CD4-positive, alpha-beta T cell treated with Interleukin-4 for 1 hour (primary cell): ENCODE measurements around the gene CRYBB2.
"Not testable (repeated sequence)": the region's sequence is repeated elsewhere in the genome, so short reads cannot be mapped to it uniquely, and the experiment has no call there.

Experiments used
- DNase-seq, 2 donors: peaks; one replicate each; pipeline ENCODE4 v3.0.0-alpha.2; 2020 to 2022

Gene CRYBB2, protein sequence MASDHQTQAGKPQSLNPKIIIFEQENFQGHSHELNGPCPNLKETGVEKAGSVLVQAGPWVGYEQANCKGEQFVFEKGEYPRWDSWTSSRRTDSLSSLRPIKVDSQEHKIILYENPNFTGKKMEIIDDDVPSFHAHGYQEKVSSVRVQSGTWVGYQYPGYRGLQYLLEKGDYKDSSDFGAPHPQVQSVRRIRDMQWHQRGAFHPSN

DNA sequence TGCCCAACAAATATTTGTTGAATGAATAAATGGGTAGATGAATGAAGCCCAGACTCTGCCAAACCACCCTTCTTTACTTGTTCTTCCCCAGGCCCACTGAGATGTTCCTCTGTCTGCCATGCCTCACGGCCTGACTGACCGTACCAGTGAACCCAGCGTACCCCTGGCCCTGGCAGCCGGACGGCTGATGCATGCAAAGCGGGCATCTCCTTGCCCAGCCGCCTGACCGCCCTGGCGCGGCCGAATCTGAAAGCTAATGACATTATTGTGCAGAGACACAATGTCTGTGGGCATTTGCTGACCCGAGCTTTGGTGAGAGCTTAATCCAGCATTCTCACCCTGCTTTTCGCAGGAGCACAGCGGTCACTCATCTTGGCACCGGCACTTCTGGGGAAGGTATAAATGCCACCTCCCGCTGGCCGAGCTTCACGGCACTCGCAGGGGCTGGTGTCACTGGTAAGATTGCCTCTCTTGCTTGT lies at the start of gene CRYBB2:
Gene CRYBB2 (plus strand): TSS at position 429 of the 479 bp plus-strand sequence. CDS start 1,791 bp downstream, outside the sequence.
- DNase-seq = no peak

DNA sequence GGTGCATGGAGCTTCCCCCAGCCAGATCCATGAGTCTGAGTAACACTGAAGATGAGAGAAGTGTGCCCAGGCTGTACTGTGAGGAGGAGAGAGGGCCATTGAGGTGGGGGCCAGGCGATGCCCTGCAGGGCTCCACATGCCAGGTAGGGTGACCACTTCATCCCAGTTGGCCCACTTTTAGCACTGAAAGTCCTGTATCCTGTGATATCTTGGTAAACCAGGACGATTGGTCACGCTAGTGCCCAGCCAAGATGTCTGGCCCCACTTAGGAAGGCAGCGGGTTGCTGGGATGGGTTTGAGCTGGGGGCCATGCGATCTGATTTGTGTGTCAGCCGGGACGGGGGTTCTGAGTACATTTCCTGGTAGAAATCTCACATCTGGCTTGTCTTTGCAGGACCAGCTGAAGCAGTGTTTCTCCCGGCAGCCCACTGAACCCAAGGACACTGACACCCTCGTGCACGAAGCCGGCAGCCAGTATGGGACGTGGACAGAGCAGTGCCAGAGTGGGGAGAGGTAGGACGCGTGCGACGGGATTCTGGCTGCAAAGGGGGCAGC lies 48.9 kb upstream of the CRYBB2 start:
- no peak for DNase-seq

DNA sequence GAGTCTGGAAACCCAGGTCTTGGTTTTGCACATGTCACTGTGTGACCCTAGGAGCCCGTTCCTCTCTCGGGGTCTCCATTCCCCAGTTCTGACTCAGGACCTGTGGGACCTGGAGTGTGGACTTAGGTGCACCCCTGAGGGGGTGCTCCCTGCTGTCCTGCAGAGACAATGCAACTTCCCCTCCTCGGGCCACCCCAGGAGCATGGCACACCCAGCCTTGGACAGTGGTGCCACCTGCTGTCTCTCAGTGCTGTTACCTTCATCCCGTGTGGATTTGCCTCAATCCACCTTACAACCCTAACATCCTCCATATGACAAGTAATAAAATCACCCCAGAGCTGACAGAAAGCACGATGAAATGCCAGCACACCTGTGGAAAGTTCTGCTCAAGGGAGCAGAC lies 47.3 kb upstream of the CRYBB2 start:
- DNase-seq = peak; percentile 19

DNA sequence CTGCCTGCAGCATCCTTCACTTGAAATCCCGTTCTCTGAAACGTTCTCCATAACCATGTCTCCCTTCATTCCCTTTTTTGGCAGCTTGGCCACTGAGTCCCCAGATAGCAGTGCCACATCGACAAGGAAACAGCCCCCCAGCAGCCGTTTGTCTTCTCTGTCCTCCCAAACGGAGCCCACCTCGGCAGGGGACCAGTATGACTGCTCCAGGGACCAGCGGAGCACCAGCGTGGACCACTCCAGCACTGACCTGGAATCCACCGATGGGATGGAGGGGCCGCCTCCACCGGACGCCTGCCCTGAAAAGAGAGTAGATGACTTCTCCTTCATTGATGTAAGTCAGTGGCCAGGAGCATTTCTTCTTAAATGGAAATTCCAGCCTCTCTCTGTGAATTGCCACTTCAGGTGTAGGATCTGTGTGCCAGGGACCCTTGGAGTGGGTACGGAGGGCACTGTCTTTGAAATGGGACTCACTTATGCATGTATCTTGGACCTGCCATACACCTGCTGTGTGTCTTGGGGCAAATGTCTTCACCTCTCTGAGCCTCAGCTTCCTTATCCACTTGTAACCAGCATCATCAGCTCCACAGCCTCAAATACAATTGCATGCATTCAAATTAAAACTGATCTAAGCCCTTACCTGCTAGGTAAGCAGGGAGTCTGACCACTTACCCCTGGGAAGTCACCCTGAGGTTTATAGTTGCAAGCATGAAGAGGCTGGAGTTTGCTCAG lies 45.1 kb upstream of the CRYBB2 start:
- no peak for DNase-seq

DNA sequence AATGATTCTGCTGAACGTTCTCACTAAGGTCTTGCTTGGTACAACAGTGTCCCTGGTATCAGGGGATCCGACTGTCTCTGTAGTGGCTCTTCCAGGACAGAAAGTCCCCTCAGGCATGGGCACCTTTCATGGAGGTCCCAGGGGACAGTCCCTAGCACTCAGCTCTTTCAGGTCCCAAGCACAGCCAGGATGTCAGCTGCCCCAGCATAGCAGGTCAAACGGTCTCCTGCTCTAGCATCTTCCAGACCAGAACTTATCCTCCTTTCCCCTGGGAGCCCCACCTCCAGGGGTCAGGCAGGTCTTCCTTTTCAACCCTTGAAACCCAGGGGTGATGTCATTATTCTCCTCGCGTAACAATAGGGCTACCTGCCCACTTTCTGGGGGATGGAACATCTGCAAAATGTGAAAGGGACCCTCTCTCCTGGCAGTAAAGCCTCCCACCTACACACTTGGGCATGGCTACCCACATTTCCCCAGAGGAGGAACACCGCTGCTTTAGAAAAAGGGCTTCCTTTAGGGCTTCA lies 44.5 kb upstream of the CRYBB2 start:
- DNase-seq = no peak

DNA sequence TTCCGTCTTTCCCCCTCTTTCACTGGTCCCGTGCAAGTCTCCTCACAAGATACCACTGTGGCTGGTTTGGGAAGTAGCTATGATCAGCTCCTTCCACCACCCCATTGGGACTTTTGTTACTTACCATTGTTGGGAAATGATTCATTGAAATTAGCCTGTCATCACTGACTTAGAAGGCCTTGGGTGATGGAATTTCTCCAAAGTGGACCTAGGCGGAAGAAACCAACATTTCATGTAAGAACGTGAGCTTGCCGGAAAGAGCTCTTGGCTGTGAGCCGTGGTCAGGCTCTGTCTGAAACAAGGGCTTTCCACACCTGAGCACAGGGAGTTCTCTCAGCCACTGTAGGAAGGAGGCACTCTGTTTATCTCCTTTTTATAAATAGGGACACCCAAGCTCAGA lies 43.3 kb upstream of the CRYBB2 start:
- DNase-seq = no peak

DNA sequence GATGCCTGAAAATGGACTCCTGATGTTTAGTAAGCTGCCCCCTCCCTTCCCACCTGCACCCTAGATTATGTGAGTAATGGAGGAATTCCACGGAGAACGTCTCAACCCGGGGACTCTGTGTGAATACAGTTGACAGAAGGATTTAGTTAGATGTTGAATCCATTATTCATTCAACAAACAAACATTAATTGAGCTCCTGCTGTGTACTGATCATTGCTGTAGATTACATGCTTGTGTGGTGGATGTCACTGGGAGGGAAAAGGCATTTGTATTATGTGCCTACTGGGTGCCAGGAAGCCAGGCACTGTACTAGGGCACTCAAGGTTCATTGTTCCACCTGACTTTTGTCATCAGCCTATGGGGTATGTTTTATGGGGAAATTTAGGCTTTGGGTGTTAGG lies 42.6 kb upstream of the CRYBB2 start:
- DNase-seq = no peak

DNA sequence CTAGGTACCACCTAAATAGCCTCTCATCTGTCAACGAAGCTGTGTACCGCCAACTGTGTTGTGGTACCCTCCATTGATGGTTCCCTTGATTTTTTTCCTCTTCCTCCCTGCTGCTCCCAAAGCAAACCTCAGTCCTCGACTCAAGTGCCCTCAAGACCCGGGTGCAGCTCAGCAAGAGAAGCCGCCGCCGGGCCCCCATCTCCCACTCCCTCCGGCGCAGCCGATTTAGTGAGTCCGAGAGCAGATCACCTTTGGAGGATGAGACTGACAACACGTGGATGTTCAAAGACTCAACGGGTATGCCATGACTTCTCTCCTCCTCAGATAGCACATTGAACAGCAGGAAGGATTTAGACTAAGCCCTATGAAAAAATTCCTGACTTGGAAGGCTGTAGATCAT lies 42.2 kb upstream of the CRYBB2 start:
- DNase-seq = no peak

DNA sequence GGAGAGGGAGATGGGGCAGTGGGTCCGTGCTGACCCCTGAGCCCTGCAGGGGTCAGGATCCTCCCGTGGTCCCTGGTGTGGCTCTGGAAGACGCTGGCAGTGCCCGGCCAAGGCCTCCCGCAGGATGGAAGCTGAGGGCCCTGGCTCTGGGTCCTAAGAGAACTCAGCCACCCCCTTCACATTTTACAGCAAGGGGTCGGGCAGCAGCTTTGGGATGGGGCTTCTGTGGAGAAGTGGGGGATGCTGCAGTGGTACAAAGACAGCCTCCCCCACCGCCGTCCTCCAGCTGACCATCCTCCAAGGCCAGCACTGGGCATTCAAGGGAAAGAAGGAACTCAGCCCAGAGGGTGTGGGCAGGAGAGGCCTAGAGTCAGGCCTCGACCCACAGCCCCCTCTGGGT lies 41.5 kb upstream of the CRYBB2 start:
- DNase-seq = no peak

DNA sequence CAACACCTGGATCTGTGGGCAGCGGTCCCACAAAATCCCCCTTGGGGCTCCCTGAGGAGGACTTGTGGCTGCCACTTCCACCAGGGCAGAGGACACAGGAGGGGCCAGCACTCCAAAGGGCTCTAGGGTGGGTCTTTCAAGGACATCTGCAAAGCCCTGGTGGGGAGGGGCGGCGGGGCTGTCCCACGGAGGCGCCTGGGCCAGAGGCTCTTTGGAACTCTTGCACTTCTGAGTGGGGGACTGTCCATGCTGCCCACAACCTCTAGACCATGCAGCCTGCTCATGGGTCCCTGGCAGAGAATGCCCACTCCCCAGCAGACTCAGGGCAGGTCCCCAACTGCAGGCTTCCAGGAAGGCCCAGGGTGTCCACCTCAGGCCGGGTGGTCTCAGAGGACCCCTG lies 41.1 kb upstream of the CRYBB2 start:
- not testable (repeated sequence) for DNase-seq

DNA sequence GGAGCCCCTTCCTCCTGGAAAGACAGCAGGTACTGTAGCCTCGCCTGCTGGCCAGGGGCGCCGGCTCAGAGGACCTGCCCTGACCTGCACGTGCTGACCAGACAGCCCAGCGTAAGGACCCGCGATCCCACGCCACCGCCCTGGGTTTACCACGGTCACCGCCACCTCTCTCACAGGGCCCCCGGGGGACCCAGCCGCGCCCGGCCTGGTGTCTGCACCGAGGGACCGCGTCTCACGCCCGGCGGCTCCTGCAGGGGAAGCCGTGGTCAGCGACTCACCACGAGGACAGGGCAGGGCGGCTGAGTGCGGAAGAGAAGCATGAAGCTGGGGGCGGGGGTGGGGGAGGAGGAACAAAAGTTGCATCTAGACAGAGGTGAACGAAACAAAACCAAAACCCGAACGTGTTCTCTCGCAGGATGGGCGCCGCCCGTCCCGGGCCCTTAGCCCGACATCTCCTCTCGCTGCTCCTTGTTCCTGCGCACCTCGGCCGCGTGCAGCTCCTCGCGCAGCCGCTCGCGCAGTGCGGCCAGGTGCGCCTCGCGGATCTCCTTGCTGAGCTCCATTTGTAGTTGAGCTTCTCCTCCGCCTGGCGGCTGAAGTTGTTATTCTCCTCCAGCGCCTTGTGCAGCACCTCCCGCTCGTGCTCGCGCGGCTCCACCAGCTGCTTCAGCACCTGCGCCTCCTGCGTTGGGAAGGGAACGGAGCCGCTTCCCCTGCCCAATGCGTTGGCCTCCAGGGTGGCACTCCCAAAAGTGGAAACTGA lies 40.4 kb upstream of the CRYBB2 start:
- DNase-seq = not testable (repeated sequence)

DNA sequence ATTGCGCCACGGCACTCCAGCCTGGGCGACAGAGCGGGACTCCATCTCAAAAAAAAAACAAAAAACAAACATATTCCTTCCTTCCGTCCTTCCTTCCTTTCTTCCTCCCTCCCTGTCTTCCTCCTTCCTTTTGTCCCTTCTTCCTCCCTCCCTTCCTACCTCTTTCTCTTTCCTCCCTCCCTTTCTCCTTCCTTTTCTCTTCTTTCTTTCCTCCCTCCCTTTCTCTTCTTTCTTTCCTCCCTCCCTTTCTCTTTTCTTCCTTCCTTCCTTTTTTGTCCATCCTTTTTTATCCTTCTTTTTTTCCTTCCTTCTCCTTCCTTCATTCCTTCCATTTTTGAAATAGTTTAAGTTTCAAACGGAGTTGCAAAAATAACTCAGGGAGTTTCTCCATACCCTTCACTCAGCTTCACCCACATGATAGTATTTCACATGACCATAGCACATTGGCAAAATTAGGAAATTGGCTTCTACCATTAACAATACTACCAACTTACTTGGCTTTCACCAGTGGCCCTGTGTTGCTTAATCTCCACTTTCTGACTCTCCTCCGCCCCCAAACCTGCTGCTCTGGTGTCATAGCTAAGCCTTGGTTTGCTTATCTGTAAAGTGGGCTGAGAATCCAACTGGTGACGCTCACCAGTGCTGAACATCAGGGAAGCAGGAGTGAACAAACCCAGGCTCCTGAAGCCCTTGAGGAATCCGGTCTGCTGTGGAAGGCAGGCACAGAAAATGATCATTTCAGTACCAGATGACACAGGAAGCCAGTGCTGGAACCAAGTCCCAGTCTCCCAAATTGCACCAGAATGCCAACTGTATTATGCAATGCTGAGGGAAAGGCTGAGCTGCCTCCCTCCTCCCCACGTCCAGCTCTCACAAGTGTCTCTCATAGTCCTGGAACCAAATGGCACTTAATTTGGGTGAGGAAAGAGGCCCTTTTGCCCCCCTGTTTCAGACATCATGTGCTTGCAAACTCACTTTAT lies 37.0 kb upstream of the CRYBB2 start:
- no peak for DNase-seq

DNA sequence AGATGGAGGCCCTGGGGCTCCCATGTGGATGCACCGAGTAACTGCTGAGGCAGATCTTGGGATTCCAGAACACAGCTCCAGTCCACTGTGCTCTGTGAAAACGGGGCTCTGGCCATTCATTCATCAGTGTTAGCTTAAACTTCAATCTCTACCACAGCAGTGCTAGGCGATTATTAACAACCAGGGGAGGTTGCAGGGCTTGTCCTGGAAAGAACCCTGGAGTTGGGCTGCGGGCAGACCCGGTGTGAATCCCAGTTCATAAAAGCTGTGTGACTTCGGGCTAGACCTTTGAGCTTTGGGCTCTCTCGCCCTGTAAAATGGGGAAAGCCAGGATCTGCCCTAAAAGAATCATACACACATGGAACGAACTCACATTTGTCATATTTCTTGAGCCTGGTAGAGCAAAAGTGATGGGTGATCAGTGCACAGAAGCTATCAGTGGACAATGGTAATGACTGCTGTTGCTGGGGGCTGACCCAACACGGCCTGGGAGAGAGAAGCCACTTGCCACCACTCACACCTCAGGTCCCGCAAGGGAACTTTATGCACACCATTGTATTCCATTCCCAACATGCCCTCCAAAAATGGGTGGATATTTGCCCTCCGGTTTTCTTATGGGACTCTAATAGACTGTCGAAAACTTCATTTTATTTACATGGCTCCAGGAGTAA lies 35.4 kb upstream of the CRYBB2 start:
- DNase-seq = no peak

DNA sequence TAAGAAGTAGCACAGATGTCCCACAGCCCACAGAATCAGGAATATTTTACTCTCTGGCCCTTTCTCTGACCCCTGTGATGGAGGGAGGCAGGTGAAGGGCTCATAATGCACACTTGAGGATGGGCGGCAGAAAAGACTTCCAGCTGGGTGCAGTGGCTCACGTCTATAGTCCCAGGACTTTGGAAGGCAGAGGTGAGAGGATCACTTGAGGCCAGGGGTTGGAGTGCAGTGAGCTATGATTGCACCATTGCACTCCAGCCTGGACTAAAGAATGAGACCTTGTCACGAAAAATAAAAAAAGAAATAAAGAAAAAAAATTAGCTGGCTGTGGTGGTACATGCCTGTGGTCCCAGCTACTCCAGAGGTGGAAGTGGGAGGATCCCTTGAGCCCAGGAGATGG lies 33.3 kb upstream of the CRYBB2 start:
- no peak for DNase-seq

DNA sequence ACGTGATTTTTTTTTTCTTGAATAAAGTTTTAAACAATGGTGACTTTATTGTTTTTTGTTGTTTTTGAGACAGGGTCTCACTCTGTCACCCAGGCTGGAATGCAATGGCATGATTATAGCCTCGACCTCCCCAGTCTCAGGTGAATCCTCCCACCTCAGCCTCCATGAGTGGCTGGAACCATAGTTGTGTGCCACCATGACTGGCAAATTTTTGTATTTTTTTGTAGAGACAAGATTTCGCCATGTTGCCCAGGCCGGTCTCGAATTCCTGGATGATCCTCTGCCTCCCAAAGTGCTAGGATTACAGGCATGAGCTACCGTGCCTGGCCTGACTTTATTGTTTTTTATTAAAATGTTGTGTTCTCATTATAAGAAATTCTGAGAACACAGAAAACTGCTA lies 32.0 kb upstream of the CRYBB2 start:
- DNase-seq = no peak

DNA sequence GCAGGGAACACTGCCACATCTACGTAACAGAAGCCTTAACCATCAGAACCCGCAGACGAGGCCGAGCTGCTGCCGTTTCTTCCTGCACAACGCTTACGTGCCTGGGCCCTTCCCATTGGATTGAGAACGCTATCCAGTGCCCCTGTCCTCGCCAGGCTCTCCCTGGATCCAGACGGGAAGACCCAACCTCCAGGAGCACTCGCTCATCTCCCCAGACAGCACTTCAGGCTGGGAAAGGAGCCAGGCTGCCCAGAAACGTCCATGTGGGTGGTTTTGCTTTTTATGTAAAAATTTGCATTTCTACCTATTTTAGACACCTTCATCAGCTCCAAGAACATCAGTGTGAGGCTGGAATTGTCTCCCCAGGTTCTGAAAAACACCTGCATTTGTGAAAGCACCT lies 27.0 kb upstream of the CRYBB2 start:
- no peak for DNase-seq

DNA sequence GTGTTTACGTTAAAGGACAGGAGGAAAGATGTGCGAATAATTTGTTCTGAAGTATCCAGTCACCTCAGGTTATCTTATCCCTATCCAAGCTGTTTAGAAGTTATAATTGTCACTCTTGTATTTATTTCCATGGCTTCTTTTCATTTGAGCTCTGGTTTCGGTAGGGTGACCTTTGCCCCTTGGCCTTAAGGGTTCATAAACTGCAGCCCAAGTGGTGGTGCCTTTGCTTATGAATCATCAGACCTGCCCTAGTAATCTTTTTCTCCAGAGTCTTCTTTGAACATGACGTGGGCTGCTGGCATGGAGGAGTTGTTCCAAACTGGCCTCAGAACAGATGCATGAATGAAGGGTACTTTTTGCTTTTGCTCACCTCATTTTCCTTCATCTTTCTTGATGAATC lies 26.3 kb upstream of the CRYBB2 start:
- DNase-seq = no peak

DNA sequence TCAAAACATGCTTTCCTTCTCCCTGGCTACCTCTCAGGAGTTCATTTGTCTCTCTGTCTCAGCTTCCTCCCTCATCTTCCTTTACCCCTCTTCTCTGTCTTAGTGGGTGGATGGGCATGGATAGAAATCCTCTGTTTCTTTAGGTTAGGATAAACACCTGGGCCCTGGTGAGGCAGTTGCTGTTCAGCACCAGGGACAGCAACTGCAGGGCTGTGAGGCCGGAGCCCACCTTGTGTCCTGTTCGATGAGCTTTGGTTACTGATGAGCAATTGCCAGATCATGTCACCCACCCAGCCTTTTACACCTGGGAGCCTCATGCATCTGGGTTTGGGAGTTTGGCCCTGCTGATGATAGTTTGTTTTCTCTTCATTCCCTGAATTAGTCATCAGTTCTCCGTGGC lies 25.9 kb upstream of the CRYBB2 start:
- DNase-seq = no peak

DNA sequence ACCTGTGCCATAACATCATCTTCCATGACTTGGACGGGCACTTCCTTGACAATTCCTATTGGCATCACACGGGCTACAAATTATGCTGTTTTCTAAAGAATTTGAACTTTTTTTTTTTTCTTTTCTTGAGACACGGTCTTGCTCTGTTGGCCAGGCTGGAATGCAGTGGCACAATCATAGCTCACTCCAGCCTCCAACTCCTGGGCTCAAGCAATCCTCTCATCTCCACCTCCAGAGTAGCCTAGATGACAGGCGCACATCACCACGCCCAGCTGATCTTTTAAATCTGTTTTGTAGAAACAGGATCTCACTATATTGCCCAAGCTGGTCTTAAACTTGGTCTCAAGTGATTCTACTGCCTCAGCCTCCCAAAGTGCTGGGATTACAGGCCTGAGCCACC lies 23.1 kb upstream of the CRYBB2 start:
- no peak for DNase-seq

DNA sequence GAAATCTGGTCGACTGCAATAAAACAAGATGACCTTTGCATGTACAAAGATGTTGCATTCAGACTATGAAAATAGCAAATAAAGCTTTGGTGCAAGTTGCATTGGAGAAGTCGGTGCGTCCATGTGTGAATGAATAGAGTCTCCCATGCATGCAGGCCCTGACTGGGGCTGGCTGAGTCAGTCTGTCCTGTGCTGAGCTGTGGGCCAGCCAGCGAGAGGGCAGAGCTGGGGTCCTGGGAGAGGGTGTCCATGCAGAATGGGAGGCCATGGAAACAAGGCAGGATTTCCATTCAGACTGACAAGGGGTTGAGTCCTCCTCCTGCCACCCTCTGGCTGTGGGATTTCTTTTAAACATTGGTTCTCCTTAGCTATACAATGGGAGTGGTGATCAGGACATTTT lies 22.1 kb upstream of the CRYBB2 start:
- DNase-seq = no peak

DNA sequence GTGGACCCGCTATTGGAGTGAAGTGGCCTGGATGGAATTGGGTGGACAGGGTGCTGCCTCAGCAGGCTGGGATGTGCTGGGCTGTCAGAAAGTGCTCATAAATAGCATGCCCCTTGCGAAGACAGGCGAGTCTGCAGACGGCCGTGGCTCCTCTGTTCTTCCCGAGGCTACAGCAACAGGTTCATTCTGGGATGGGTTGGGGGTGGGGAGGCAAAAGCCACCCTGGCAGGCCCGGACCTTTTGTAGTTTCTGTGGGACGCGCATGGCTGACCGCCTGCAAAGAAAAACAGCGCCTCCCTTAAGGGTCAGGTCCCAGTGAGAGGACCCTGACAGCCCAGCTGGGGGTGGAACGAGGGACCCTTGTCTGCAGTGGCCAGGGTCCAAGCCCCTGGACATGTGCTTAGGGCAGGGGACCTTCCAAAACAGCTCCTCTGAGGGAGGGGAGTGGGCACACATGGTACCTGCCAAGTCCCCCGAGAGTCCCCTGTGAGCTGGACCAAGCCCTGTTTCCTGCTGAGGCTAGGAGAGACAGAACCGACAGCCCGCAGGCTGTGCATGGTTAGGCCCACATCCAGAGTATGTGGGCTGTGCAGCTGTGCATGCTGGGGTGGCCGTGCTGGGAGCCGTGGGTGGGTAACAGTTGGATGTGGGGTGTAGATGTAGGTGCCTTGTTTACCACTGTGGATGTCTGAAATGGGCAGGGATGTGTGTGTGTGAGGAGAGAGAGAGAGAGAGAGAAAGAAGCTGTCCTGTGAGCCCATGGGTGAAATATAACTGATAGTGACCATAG lies 19.5 kb upstream of the CRYBB2 start, which contains the start of gene CRYBB3:
Gene CRYBB3 (plus strand): TSS at position 128 of the 790 bp plus-strand sequence. CDS start 1,539 bp downstream, outside the sequence.
- DNase-seq = no peak
